ENCODE measurements around the gene EMP2. TPM values are rescaled to one million over a fixed set of nuclear protein-coding genes. Genes with fewer than 3 reads are reported as not detected.
"Not testable (repeated sequence)": the region's sequence is repeated elsewhere in the genome, so short reads cannot be mapped to it uniquely, and the experiment has no call there.

EMP2 gene
- total RNA-seq, 2 experiments from 2014 or later = not detected

GRCh38 chr16:10510279-10510678 is 70.1 kb downstream of the EMP2 start:
- no peaks in the 10 kb centered on the region for H3K79me2 ChIP-seq (ENCODE audit: insufficient read depth, low read depth, low read length)
- no peaks in the 10 kb centered on the region for H4K20me1 ChIP-seq (ENCODE audit: insufficient read depth, low read length)
- ChIA-PET POLR2A (no interaction called here), CTCF (ENCODE audit: unreplicated experiment) (interaction anchor here (2.6 kb wide), 1 partner anchor 254 kb away, joined by 11 read pairs; no protein-coding TSS in a partner anchor)
- no peak for DNase-seq (ENCODE audit: low spot score)
- intact Hi-C loops (cut with micrococcal nuclease; ENCODE audit: unreplicated experiment) = no loop called here
- H3K9me3 ChIP-seq (ENCODE audit: low read length) = no peaks in the 10 kb centered on the region
- no peak overlapping the region for H3K4me2 ChIP-seq (ENCODE audit: low read length)
- H2AFZ ChIP-seq (ENCODE audit: low read length) = no peak overlapping the region
- no TSS peak for BruUV-seq (replicated peaks)
- no peaks in the 10 kb centered on the region for H3K4me1 ChIP-seq (ENCODE audit: insufficient read depth, low read length, poor library complexity, severe bottlenecking)
- H3K36me3 ChIP-seq (ENCODE audit: insufficient read depth, low read length) = no peaks in the 10 kb centered on the region
- no peak for TF ChIP-seq EZH2phosphoT487 (IDR thresholded peaks at IDR 0.05; ENCODE audit: borderline replicate concordance, low read depth, low read length)
- TF ChIP-seq CTCF (conservative IDR thresholded peaks at IDR 0.05; ENCODE audit: low read length) = no peak
- no peak overlapping the region for H3K4me3 ChIP-seq (ENCODE audit: low read depth, low read length, poor library complexity, severe bottlenecking)
- H3K9me2 ChIP-seq (ENCODE audit: insufficient read depth, low read length) = no peaks in the 10 kb centered on the region
- H3K27ac ChIP-seq (ENCODE audit: low read depth, low read length, poor library complexity, severe bottlenecking) = no peak overlapping the region

DNA sequence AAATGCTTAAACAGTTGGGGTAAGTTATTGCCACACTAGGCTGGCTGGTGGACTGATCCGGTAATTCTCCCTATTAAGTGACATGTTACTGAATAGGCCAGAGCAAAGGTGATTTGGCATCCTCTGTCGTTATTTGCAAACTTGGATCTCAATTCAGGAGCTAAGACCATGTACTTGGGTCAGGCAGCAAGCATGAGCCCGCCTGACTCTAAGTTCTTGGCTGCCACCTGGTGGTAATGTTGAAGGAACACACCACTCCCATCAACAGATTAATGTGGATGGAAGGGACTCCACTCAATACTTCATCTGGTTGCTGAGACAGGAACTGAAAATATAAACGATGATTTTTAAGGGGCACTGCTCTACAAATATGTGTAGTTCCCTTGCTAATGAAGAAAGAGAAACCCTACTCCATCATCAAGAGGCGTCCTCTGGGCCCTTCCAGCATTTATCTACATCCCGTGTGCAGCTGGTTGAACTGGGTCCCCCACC is 70.8 kb downstream of the EMP2 start:
- ChIA-PET CTCF (ENCODE audit: unreplicated experiment) (interaction anchor here (2.6 kb wide), 1 partner anchor 253 kb away, joined by 11 read pairs; no protein-coding TSS in a partner anchor), POLR2A (no interaction called here)
- Histone ChIP-seq H4K20me1 (ENCODE audit: insufficient read depth, low read length) (no peaks in the 10 kb centered on the region), H3K4me2 (ENCODE audit: low read length) (no peak overlapping the region), H2AFZ (ENCODE audit: low read length) (no peak overlapping the region), H3K79me2 (ENCODE audit: insufficient read depth, low read depth, low read length) (no peaks in the 10 kb centered on the region), H3K4me1 (ENCODE audit: insufficient read depth, low read length, poor library complexity, severe bottlenecking) (no peaks in the 10 kb centered on the region), H3K27ac (ENCODE audit: low read depth, low read length, poor library complexity, severe bottlenecking) (no peak overlapping the region), H3K4me3 (ENCODE audit: low read depth, low read length, poor library complexity, severe bottlenecking) (no peak overlapping the region), H3K36me3 (ENCODE audit: insufficient read depth, low read length) (no peaks in the 10 kb centered on the region), H3K9me2 (ENCODE audit: insufficient read depth, low read length) (no peaks in the 10 kb centered on the region), H3K9me3 (ENCODE audit: low read length) (no peaks in the 10 kb centered on the region)
- TF ChIP-seq CTCF (conservative IDR thresholded peaks at IDR 0.05; ENCODE audit: low read length) (peak; percentile 93), EZH2phosphoT487 (IDR thresholded peaks at IDR 0.05; ENCODE audit: borderline replicate concordance, low read depth, low read length) (no peak)
- peak; percentile 88 for DNase-seq (ENCODE audit: low spot score)
- BruUV-seq (replicated peaks) = no TSS peak
- intact Hi-C loops (cut with micrococcal nuclease; ENCODE audit: unreplicated experiment) = loop anchor here (1.0 kb wide), 2 partner anchors 196 to 253 kb away; no protein-coding TSS in a partner anchor

DNA sequence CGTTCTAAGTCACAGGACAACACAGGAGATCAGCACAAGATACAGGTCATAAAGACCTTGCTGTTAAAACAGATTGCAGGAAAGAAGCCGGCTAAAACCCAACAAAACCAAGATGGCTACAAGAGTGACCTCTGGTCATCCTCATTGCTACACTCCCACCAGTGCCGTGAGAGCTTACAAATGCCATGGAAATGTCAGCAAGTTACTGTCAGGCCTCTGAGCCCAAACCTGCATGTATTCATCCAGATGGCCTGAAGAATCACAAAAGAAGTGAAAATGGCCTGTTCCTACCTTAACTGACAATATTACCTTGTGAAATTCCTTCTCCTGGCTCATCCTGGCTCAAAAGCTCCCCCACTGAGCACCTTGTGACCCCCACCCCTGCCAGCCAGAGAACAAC is 75.1 kb downstream of the EMP2 start:
- H3K4me2 ChIP-seq (ENCODE audit: low read length); H3K4me3 ChIP-seq (ENCODE audit: low read depth, low read length, poor library complexity, severe bottlenecking); POLR2A ChIA-PET; BruUV-seq (replicated peaks); intact Hi-C loops (cut with micrococcal nuclease; ENCODE audit: unreplicated experiment); H4K20me1 ChIP-seq (ENCODE audit: insufficient read depth, low read length); H3K36me3 ChIP-seq (ENCODE audit: insufficient read depth, low read length); DNase-seq (ENCODE audit: low spot score); H3K79me2 ChIP-seq (ENCODE audit: insufficient read depth, low read depth, low read length); H2AFZ ChIP-seq (ENCODE audit: low read length); CTCF ChIA-PET (ENCODE audit: unreplicated experiment); H3K9me3 ChIP-seq (ENCODE audit: low read length); H3K9me2 ChIP-seq (ENCODE audit: insufficient read depth, low read length); H3K27ac ChIP-seq (ENCODE audit: low read depth, low read length, poor library complexity, severe bottlenecking); H3K4me1 ChIP-seq (ENCODE audit: insufficient read depth, low read length, poor library complexity, severe bottlenecking): not testable (repeated sequence)

Measured in OCI-LY7 (cell line).